GM23248 (cell line): ENCODE results near the gene FLT1. TPM values are rescaled to one million over a fixed set of nuclear protein-coding genes. Genes with fewer than 3 reads are reported as not detected.

Experiments
- DNase-seq: peaks from one replicate; pipeline ENCODE4 v3.0.0-alpha.2; 2015
- H2AFZ ChIP-seq: fragments of 200-600 bp; sonication (generic); 2 replicates; pipeline ENCODE4 v1.6.1; 2016; ENCODE audit warnings: antibody characterized with exemption
- H3F3A ChIP-seq: fragments of 200-600 bp; sonication (generic); 2 replicates; pipeline ENCODE4 v1.6.1; 2016; ENCODE audit warnings: mild to moderate bottlenecking, antibody characterized with exemption, mixed run types; ENCODE audit not compliant: insufficient read depth
- H3K27ac ChIP-seq: fragments of 200-600 bp; sonication (generic); 2 replicates; pipeline ENCODE4 v1.5.1; 2016; ENCODE audit warnings: mild to moderate bottlenecking
- H3K27me3 ChIP-seq: fragments of 200-600 bp; sonication (generic); replicated peaks from 2 replicates; pipeline ENCODE4 v1.6.1; 2016; ENCODE audit warnings: mild to moderate bottlenecking; ENCODE audit not compliant: insufficient read depth
- H3K36me3 ChIP-seq: fragments of 200-600 bp; sonication (generic); 2 replicates; pipeline ENCODE4 v1.6.1; 2016; ENCODE audit warnings: low read depth, mild to moderate bottlenecking
- H3K4me1 ChIP-seq: fragments of 200-600 bp; sonication (generic); 2 replicates; pipeline ENCODE4 v1.6.1; 2016; ENCODE audit warnings: mild to moderate bottlenecking; ENCODE audit not compliant: insufficient read depth
- H3K4me2 ChIP-seq: fragments of 200-600 bp; sonication (generic); one replicate; pipeline ENCODE4 v1.6.1; 2016; ENCODE audit warnings: mild to moderate bottlenecking; ENCODE audit not compliant: unreplicated experiment
- H3K4me3 ChIP-seq: fragments of 200-600 bp; sonication (generic); 2 replicates; pipeline ENCODE4 v1.5.1; 2016; ENCODE audit warnings: mild to moderate bottlenecking
- H3K79me2 ChIP-seq: fragments of 200-600 bp; sonication (generic); 2 replicates; pipeline ENCODE4 v1.6.1; 2016; ENCODE audit warnings: mild to moderate bottlenecking; ENCODE audit not compliant: insufficient read depth
- H3K9ac ChIP-seq: fragments of 200-600 bp; sonication (generic); 2 replicates; pipeline ENCODE4 v1.6.1; 2016; ENCODE audit warnings: mild to moderate bottlenecking
- H3K9me2 ChIP-seq: fragments of 200-600 bp; sonication (generic); 2 replicates; pipeline ENCODE4 v1.6.1; 2016; ENCODE audit warnings: mixed run types, mild to moderate bottlenecking, moderate library complexity; ENCODE audit not compliant: insufficient read depth
- H3K9me3 ChIP-seq: fragments of 200-600 bp; sonication (generic); one replicate; pipeline ENCODE4 v1.6.1; 2017; ENCODE audit warnings: low read depth
- H4K20me1 ChIP-seq: fragments of 200-600 bp; sonication (generic); 2 replicates; pipeline ENCODE4 v1.6.0; 2016; ENCODE audit not compliant: insufficient read depth
- EZH2 ChIP-seq: fragments of 200-600 bp; sonication (generic); IDR thresholded peaks from 2 replicates; pipeline ENCODE4 v1.6.1; 2018; ENCODE audit warnings: antibody characterized with exemption, mild to moderate bottlenecking; ENCODE audit not compliant: insufficient read depth, poor library complexity, severe bottlenecking
- EZH2phosphoT487 ChIP-seq: fragments of 200-600 bp; sonication (generic); IDR thresholded peaks from 2 replicates; pipeline ENCODE4 v1.6.1; 2018; ENCODE audit warnings: antibody characterized with exemption, moderate library complexity, mild to moderate bottlenecking, low read depth; ENCODE audit not compliant: insufficient read depth
- WGBS, 2 experiments: methylation state at CpG; one replicate each; pipeline ENCODE4 v1.1.6; 2015 to 2017; ENCODE audit warnings: low lambda C conversion rate in 2 of 2, low coverage in 1 of 2; ENCODE audit errors: missing lambda C conversion rate in 2 of 2; 5-methylcytosine and 5-hydroxymethylcytosine counted together
- in situ Hi-C: fragments of 300-500 bp; cut with MboI; formaldehyde crosslinking; loops from 2 replicates; pipeline ENCODE4 v1.15.0; 2020
- polyA plus RNA-seq: library from polyadenylated mRNA; unstranded; fragments of >200 nt; fragmentation: Nextera tagmentation; extraction: Ambion mirVana; gene quantifications from 2 replicates; pipeline ENCODE4 v1.2.1, GENCODE V29; 2016
- total RNA-seq: library from RNA; depleted of rRNA; stranded (reverse); fragments of >200 nt; shearing (Covaris generic); gene quantifications from 2 replicates; pipeline ENCODE4 v1.2.3, GENCODE V29; 2014

FLT1 gene
- total and polyA plus RNA-seq, 2 experiments from 2014 or later: 12.9 to 18.6 TPM

- no peaks in the 10 kb centered on the region for H3F3A ChIP-seq
- no peaks in the 10 kb centered on the region for H4K20me1 ChIP-seq
- H3K9me3 ChIP-seq: no peaks in the 10 kb centered on the region
- no peak overlapping the region for H3K4me2 ChIP-seq
- no peaks in the 10 kb centered on the region for H3K4me1 ChIP-seq
- H3K4me3 ChIP-seq: no peak overlapping the region
- WGBS, 2 experiments: 88 to 91% methylated on average over 7 of the region's 7 CpGs
- no peak overlapping the region for H2AFZ ChIP-seq
- H3K9me2 ChIP-seq: no peaks in the 10 kb centered on the region
- no peak overlapping the region for H3K27ac ChIP-seq
- in situ Hi-C loops: no loop called here
- H3K27me3 ChIP-seq: no peaks in the 10 kb centered on the region
- no peaks in the 10 kb centered on the region for H3K79me2 ChIP-seq
- TF ChIP-seq EZH2 (no peak), EZH2phosphoT487 (no peak)
- no peaks in the 10 kb centered on the region for H3K36me3 ChIP-seq
- H3K9ac ChIP-seq: no peak overlapping the region
- no peak for DNase-seq
These were observed 36.9 kb downstream of the FLT1 start for GRCh38 chr13:28458051-28458450.

GRCh38 chr13:28457521-28457920, 37.4 kb downstream of the FLT1 start:
- in situ Hi-C loops: no loop called here
- H3K27ac ChIP-seq: no peak overlapping the region
- no peaks in the 10 kb centered on the region for H4K20me1 ChIP-seq

GRCh38 chr13:28455580-28456194, 39.2 kb downstream of the FLT1 start:
- Histone ChIP-seq H3K79me2 (no peaks in the 10 kb centered on the region), H3K4me1 (peaks cover 5% of the 10 kb centered on the region; the same call in 1 of the 2 replicates), H3K4me3 (no peak overlapping the region), H3K9me2 (no peaks in the 10 kb centered on the region), H3K27me3 (no peaks in the 10 kb centered on the region), H3K9ac (no peak overlapping the region), H3K4me2 (no peak overlapping the region), H3K9me3 (no peaks in the 10 kb centered on the region), H3K27ac (no peak overlapping the region), H3K36me3 (no peaks in the 10 kb centered on the region), H3F3A (no peaks in the 10 kb centered on the region), H2AFZ (no peak overlapping the region), H4K20me1 (no peaks in the 10 kb centered on the region)
- in situ Hi-C loops: no loop called here
- 40 to 45% methylated on average over 3 of the region's 3 CpGs for WGBS, 2 experiments
- TF ChIP-seq EZH2: no peak
- no peak for TF ChIP-seq EZH2phosphoT487
- no peak for DNase-seq

More at GRCh38 chr13:28457521-28457920, 37.4 kb downstream of the FLT1 start:
- H3K27me3 ChIP-seq: no peaks in the 10 kb centered on the region
- no peaks in the 10 kb centered on the region for H3K4me1 ChIP-seq
- H3K9ac ChIP-seq: no peak overlapping the region
- no peak overlapping the region for H2AFZ ChIP-seq
- TF ChIP-seq EZH2: no peak
- TF ChIP-seq EZH2phosphoT487: no peak
- no peaks in the 10 kb centered on the region for H3K36me3 ChIP-seq
- no peaks in the 10 kb centered on the region for H3K9me3 ChIP-seq
- H3K4me3 ChIP-seq: no peak overlapping the region
- no peak overlapping the region for H3K4me2 ChIP-seq
- H3K79me2 ChIP-seq: no peaks in the 10 kb centered on the region
- H3F3A ChIP-seq: no peaks in the 10 kb centered on the region
- H3K9me2 ChIP-seq: no peaks in the 10 kb centered on the region
- no peak for DNase-seq

GRCh38 chr13:28452755-28453154, 42.2 kb downstream of the FLT1 start:
- H3K79me2 ChIP-seq: no peaks in the 10 kb centered on the region
- no peak for DNase-seq
- TF ChIP-seq EZH2phosphoT487 (no peak), EZH2 (no peak)
- no peak overlapping the region for H3K9ac ChIP-seq
- no peak overlapping the region for H3K4me2 ChIP-seq
- H4K20me1 ChIP-seq: no peaks in the 10 kb centered on the region
- H2AFZ ChIP-seq: no peak overlapping the region
- no peaks in the 10 kb centered on the region for H3K9me3 ChIP-seq
- H3K4me1 ChIP-seq: peaks cover 12% of the 10 kb centered on the region
- H3K4me3 ChIP-seq: no peak overlapping the region
- in situ Hi-C loops: no loop called here
- H3K9me2 ChIP-seq: no peaks in the 10 kb centered on the region
- H3F3A ChIP-seq: 0 out of 2 replicates have a peak, but pooled peaks cover 3% of the 10 kb centered on the region
- no peaks in the 10 kb centered on the region for H3K36me3 ChIP-seq
- H3K27ac ChIP-seq: no peak overlapping the region
- H3K27me3 ChIP-seq: no peaks in the 10 kb centered on the region
